GM18951 (cell line): ENCODE measurements around the gene PHF19.

ENCODE experiments used
- POLR2A ChIP-seq: IDR thresholded peaks from 4 replicates; pipeline ENCODE4 v1.6.1; 2011; ENCODE audit warnings: mild to moderate bottlenecking; ENCODE audit not compliant: insufficient read length, insufficient read depth; ENCODE audit errors: extremely low read depth
- in situ Hi-C: fragments of 300-500 bp; cut with MboI; formaldehyde crosslinking; loops from one replicate; pipeline ENCODE4 v1.12.0; 2022; ENCODE audit warnings: low sequenced_read_pairs, mixed read lengths, inconsistent platforms; ENCODE audit not compliant: unreplicated experiment

PHF19 gene

GRCh38 chr9:120841930-120842684 lies 34.9 kb downstream of the PHF19 start:
- TF ChIP-seq POLR2A, result no peak
- in situ Hi-C loops, result no loop called here

GRCh38 chr9:120839146-120839545 lies 37.8 kb downstream of the PHF19 start:
- TF ChIP-seq POLR2A, result no peak
- in situ Hi-C loops, result no loop called here

- in situ Hi-C loops, result no loop called here
- TF ChIP-seq POLR2A, result no peak
Observed at GRCh38 chr9:120837921-120838320, 39.1 kb downstream of the PHF19 start.

DNA sequence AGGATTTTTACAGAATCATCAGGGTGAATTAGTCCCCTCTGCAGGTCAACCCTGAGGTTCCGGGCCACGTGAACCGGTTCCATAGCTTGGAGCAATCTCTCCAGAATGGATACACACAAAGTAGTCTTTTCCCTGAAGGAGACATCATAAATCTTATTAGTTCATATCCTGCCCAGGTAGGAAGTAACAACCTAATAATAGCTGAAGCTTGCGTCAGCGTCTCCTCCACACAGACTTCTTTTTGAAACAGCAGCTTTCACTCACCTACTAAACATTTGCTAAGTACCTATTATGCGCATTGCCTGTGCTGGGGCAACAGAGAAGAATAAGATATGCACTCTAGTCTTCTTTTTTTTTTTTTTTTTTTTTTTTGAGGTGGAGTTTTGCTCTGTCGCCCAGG lies 43.7 kb downstream of the PHF19 start:
- in situ Hi-C loops, result no loop called here
- TF ChIP-seq POLR2A, result no peak

DNA sequence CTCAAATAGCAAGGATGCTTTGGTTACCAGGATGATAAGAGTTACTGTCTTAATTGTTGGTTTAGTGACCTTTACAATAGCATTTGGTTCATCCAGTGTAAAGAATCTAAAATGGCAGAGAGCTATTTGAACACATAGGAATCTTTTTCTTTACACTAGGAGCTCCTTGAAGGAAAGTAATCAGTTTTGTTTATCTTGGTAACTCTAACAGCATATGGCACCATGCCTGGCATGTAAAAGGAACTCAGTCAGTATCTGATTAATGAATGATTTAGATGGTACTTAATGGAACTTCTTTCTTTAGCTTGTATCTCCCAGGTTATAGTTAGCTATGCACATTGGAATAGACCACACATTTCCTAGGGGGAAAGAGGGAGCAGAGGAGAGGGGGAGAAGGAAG lies 44.2 kb downstream of the PHF19 start:
- in situ Hi-C loops, result no loop called here
- TF ChIP-seq POLR2A, result no peak

DNA sequence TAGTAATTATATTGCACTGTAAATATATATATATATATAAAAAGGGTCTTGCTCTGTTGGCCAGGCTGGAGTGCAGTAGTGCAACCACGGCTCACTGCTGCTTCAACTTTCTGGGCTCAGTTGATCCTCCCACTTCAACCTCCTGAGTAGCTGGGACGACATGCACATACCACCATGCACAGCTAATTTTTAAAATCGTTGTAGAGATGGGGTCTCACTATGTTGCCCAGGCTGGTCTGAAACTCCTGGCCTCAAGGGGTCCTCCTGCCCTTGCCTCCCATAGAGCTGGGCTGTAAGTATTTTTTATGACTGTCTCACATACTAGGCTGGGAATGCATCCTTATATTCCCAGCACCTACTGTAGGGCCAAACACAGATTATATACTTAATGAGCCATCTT lies 46.1 kb downstream of the PHF19 start:
- in situ Hi-C loops, result no loop called here
- no peak for TF ChIP-seq POLR2A

DNA sequence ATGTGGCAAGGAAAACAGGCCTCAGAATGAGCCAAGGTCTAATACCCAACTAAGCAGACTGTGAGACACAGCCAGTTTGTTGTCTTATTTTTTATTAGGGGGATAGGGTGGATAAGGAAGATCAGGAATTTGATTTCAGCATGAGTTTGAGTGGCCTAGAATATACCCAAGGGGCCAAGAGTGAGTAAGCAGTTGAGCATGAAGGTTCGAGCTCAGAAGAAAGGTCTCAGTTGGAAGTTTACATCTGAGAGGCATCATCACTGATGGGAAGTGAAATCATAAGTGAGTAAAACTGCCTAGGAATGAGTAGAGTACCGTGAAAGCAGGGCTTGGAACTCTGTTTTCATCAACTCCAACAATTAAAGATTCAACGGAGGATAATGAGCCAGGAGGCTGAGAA lies 46.8 kb downstream of the PHF19 start:
- in situ Hi-C loops, result no loop called here
- TF ChIP-seq POLR2A, result no peak

DNA sequence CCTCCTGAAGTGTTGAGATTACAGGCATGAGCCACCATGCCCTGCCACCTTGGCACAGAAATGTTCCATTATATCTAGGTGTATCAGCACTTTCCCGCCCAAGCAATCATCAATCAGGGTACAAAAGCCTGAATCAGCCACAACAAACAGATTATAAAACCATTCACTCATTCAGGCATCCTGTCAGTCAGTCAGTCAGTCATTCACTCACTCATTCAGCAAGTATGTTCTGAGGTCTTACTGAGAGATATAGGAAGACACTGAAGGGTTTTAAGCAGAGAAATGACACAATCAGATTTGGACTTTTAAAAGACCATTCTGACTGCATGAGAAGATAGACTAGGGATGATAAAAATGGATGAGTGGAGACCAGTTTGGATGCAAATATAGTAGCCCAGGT lies 47.3 kb downstream of the PHF19 start:
- in situ Hi-C loops, result no loop called here
- TF ChIP-seq POLR2A, result no peak

- in situ Hi-C loops, result no loop called here
- no peak for TF ChIP-seq POLR2A
Observed at GRCh38 chr9:120820095-120820494, 56.9 kb downstream of the PHF19 start.

DNA sequence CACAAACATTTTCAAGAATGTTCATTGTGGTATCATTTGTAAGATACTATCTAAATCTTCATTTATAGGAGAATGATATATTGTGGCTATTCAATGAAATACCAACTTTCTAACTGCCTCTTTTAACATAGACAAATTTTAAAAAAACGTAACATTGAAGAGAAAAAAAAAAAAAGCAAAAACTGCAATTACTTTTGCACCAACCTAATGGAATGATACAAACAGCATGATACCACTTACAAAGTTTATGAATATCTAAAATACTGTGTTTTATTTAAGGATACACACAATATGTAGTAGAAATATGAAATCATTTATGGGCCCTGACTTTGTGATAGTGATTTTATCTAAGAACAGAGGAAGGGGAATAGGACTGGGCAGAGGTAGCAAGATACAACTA lies 58.4 kb downstream of the PHF19 start:
- no peak for TF ChIP-seq POLR2A
- in situ Hi-C loops, result no loop called here

DNA sequence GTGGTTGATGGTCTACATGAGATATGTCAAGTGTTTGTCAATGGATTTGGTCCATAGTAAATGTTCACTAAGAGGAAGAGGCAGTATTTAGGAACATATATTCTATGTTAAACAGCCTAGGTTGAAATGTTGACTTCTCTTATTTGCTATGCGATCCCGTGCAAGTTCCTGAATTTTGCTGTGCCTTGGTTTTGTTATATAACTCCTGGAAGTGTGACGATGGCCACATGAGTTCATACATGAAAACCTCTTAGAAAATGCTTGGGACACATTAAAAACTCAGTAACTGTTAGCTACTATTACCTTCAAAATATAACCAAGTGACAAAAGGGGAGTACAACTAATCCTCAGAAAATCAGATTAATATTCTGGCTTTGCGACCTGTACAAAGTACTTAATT lies 61.9 kb downstream of the PHF19 start:
- in situ Hi-C loops, result no loop called here
- no peak for TF ChIP-seq POLR2A

GRCh38 chr9:120808931-120809330 lies 68.1 kb downstream of the PHF19 start:
- no peak for TF ChIP-seq POLR2A
- in situ Hi-C loops, result no loop called here

DNA sequence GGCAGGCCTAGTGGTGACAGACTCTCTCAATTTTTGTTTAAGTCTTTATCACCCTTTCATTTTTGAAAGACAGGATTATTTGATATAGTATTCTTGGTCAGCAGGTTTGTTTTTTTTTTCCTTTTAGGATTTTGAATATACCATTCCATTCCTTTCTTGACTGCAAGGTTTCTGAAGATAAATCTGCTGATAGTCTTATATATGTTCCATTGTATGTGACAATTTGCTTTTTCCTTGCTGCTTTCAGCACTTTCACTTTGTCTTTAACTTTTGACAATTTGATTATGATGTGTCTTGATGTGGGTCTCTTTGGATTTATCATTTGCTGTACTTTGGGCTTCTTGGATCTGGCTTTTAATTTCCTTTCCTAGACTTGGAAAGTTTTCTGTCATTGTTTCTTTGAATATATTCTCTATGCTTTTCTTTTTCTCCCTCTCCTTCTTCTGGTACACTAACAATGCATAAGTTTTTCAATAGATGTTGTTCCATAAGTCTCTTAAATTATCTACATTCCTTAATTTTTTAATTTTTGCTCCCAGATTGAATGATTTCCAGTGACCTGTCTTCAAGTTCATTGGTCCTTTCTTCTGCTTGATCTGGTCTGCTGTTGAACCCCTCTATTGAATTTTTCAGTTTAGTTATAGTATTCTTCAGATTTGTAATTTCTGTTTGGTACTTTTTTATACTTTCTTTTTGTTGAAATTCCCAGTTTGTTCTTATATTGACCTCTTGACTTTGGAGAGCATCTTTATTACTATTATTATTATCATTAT lies 69.2 kb downstream of the PHF19 start:
- no peak for TF ChIP-seq POLR2A
- in situ Hi-C loops, result no loop called here
